ENCODE measurements around the gene CNGA4. TPM values are rescaled to one million over a fixed set of nuclear protein-coding genes. Genes with fewer than 3 reads are reported as not detected.

CNGA4 gene, protein sequence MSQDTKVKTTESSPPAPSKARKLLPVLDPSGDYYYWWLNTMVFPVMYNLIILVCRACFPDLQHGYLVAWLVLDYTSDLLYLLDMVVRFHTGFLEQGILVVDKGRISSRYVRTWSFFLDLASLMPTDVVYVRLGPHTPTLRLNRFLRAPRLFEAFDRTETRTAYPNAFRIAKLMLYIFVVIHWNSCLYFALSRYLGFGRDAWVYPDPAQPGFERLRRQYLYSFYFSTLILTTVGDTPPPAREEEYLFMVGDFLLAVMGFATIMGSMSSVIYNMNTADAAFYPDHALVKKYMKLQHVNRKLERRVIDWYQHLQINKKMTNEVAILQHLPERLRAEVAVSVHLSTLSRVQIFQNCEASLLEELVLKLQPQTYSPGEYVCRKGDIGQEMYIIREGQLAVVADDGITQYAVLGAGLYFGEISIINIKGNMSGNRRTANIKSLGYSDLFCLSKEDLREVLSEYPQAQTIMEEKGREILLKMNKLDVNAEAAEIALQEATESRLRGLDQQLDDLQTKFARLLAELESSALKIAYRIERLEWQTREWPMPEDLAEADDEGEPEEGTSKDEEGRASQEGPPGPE
- total RNA-seq, result 0.32 and 0.83 TPM in 2 replicates
- 0.39 TPM in 1 of 2 replicates, not detected in the other for polyA plus RNA-seq

DNA sequence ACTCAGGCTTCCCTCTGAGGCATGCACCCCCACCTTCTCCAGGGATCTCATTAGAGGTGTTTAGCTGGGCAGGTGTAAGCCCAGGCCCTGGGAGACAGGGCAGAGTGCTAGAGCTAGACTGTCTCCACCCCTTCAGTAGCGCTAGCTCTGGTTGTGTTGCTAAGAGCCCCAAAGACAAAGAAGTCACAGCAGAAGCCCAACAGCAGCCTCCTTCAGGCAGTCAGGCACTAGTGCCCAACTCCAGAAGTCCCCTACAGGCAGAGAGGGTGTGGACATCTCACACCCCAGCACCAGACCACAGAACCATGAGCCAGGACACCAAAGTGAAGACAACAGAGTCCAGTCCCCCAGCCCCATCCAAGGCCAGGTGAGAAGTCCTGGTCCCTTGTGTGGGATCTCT, at the start of gene CNGA4:
CNGA4 (plus strand) TSS at position 188 of the 400 bp plus-strand sequence; CDS start at position 306, 118 bp downstream.
- H3K4me1 ChIP-seq (ENCODE audit: low read depth), result no peaks in the 10 kb centered on the region
- no peaks in the 10 kb centered on the region for H3K9me3 ChIP-seq (ENCODE audit: low read depth)
- no peaks in the 10 kb centered on the region for H3K27me3 ChIP-seq
- no peak within 1 kb of the TSS for H3K4me3 ChIP-seq
- H3K36me3 ChIP-seq, result no peaks in the 10 kb centered on the region
- TF ChIP-seq, protein P1, sequence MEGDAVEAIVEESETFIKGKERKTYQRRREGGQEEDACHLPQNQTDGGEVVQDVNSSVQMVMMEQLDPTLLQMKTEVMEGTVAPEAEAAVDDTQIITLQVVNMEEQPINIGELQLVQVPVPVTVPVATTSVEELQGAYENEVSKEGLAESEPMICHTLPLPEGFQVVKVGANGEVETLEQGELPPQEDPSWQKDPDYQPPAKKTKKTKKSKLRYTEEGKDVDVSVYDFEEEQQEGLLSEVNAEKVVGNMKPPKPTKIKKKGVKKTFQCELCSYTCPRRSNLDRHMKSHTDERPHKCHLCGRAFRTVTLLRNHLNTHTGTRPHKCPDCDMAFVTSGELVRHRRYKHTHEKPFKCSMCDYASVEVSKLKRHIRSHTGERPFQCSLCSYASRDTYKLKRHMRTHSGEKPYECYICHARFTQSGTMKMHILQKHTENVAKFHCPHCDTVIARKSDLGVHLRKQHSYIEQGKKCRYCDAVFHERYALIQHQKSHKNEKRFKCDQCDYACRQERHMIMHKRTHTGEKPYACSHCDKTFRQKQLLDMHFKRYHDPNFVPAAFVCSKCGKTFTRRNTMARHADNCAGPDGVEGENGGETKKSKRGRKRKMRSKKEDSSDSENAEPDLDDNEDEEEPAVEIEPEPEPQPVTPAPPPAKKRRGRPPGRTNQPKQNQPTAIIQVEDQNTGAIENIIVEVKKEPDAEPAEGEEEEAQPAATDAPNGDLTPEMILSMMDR (IDR thresholded peaks at IDR 0.05; ENCODE audit: low read depth, low read length), result no peak
- no peak for DNase-seq (ENCODE audit: low read depth in 1 of 2, low spot score in 1 of 2)
- H3K27ac ChIP-seq, result no peak within 1 kb of the TSS

DNA sequence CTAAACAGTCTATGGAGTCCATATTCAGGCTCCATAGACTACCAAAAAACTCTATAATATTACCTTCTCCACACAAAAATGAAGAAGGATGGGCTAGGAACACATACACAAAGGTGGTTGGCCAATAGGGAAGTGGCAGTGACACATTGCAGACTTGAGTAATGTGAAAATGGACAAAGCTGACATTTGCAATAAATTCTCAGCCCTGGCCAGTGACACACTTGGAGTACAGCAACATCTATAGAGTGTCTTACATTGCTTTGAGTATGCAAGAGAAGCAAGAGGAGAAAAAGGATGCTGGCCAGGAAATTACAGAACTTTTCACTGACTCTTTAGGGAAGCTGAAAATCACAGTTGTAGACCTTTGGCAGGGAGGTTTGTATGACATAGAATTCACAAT, 47.1 kb upstream of the CNGA4 start:
- no peaks in the 10 kb centered on the region for H3K36me3 ChIP-seq
- no peaks in the 10 kb centered on the region for H3K4me1 ChIP-seq (ENCODE audit: low read depth)
- no peaks in the 10 kb centered on the region for H3K27me3 ChIP-seq
- TF ChIP-seq, protein P1 (IDR thresholded peaks at IDR 0.05; ENCODE audit: low read depth, low read length), result no peak
- no peaks in the 10 kb centered on the region for H3K9me3 ChIP-seq (ENCODE audit: low read depth)
- H3K4me3 ChIP-seq, result no peak overlapping the region
- DNase-seq (ENCODE audit: low read depth in 1 of 2, low spot score in 1 of 2), result no peak
- H3K27ac ChIP-seq, result no peak overlapping the region

DNA sequence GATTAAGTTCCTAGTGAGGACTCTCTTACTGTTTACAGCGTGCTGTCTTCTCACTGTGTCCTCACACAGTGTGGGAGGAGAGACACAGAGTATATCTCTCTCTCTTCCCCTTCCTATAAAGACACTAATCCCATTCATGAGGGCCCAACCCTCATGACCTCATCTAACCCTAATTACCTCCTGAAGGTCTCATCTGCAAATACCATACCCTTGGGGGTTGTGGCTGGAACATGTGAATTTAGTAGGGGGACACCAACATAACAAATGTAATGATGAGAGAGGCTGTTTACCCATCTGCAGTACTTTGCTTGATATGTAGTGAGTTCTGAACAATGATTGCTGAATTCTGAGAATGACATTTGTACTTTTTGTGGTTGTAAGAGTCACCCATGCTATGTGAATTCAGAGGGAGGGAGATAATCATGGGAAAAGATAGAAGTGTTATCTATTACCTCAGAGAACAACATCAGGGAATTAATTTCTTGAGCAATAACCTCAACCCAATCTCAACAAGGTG, 44.8 kb upstream of the CNGA4 start:
- no peaks in the 10 kb centered on the region for H3K36me3 ChIP-seq
- H3K4me3 ChIP-seq, result no peak overlapping the region
- no peaks in the 10 kb centered on the region for H3K4me1 ChIP-seq (ENCODE audit: low read depth)
- TF ChIP-seq, protein P1 (IDR thresholded peaks at IDR 0.05; ENCODE audit: low read depth, low read length), result no peak
- no peaks in the 10 kb centered on the region for H3K9me3 ChIP-seq (ENCODE audit: low read depth)
- no peak overlapping the region for H3K27ac ChIP-seq
- DNase-seq (ENCODE audit: low read depth in 1 of 2, low spot score in 1 of 2), result no peak
- no peaks in the 10 kb centered on the region for H3K27me3 ChIP-seq

DNA sequence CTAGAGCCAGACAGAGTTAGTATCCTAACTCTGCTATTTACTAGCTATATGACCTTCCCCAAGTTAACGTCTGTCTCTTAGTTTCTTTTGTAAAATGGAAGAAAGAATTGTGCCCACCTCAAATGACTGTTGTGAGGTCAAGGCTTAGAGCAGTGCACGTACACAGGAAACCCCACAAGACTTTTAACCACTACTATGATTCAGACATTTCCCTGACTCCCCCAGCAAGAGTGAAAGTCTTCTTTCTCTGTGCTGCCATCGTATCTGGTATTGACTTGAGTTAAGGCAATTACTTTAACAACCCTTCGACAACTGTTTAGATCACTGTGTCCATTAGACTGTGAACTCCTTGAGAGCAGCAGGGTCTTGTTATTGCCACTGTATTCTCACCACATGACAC, 42.5 kb upstream of the CNGA4 start:
- TF ChIP-seq, protein P1 (IDR thresholded peaks at IDR 0.05; ENCODE audit: low read depth, low read length), result no peak
- H3K36me3 ChIP-seq, result no peaks in the 10 kb centered on the region
- no peaks in the 10 kb centered on the region for H3K27me3 ChIP-seq
- no peak overlapping the region for H3K27ac ChIP-seq
- H3K9me3 ChIP-seq (ENCODE audit: low read depth), result no peaks in the 10 kb centered on the region
- no peaks in the 10 kb centered on the region for H3K4me1 ChIP-seq (ENCODE audit: low read depth)
- no peak for DNase-seq (ENCODE audit: low read depth in 1 of 2, low spot score in 1 of 2)
- H3K4me3 ChIP-seq, result no peak overlapping the region

DNA sequence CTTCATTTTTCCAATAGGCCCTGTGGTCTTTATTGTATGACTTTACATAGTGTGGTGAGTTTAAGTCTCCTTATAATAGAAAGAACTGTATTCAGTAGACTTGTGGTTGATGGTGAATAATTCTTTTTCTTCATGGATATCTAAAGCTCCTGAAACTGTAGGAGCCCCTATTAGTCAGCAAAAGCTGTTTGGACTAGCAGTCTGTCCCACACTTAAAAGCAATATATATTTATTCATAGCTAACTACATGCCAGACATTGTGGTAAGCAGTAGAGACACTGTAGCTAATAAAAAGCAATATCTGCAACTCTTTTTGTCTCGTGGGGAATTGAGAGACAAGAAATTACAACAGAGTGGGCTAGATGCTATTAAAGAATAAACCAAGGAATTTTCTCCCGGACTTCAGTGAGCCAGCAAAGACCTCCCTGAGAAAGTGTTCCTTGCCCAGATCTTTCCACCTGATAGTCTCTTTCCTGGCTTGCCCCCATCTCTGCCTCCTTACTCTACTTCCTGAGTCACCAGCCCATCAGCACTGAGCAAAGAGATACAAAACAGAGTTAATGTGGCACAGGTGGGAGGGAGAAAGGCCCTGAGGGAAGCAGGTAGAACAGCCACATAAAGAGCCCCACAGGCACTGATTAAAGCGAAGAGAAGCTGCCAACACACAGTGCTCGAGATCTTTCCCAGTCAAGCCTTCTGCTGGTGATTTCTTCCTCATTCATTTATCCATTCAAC, 41.3 kb upstream of the CNGA4 start:
- Histone ChIP-seq H3K36me3 (no peaks in the 10 kb centered on the region), H3K27me3 (no peaks in the 10 kb centered on the region), H3K27ac (no peak overlapping the region), H3K4me1 (ENCODE audit: low read depth) (no peaks in the 10 kb centered on the region), H3K4me3 (no peak overlapping the region), H3K9me3 (ENCODE audit: low read depth) (no peaks in the 10 kb centered on the region)
- no peak for DNase-seq (ENCODE audit: low read depth in 1 of 2, low spot score in 1 of 2)
- TF ChIP-seq, protein P1 (IDR thresholded peaks at IDR 0.05; ENCODE audit: low read depth, low read length), result no peak

All from cardiac muscle cell (in vitro differentiated cells and primary cell).